Liver (tissue), 3 donors: Measurements from ENCODE around the gene LMTK2.

Source experiments
- CTCF ChIP-seq: fragments of 150-350 bp; IDR thresholded peaks from 2 replicates; pipeline ENCODE4 v1.5.1; 2017; ENCODE audit warnings: improper control_type of control experiment, low read depth, low read length; ENCODE audit not compliant: missing input control
- EGR1 ChIP-seq, 2 donors: IDR thresholded peaks; 2 replicates each; pipeline ENCODE4 v1.6.1; 2016 to 2018; ENCODE audit warnings: antibody characterized with exemption in 2 of 2, low read depth in 2 of 2
- FOXA1 ChIP-seq: IDR thresholded peaks from 2 replicates; pipeline ENCODE4 v1.6.1; 2016; ENCODE audit warnings: antibody characterized with exemption
- GABPA ChIP-seq, 2 donors: IDR thresholded peaks in 1 of 2; conservative IDR thresholded peaks in 1 of 2; 2 replicates each; pipeline ENCODE4 v1.6.1; 2016; ENCODE audit warnings: antibody characterized with exemption in 2 of 2, mild to moderate bottlenecking in 1 of 2, moderate library complexity in 1 of 2
- HNF4G ChIP-seq: IDR thresholded peaks from 2 replicates; pipeline ENCODE4 v1.6.1; 2016; ENCODE audit warnings: antibody characterized with exemption
- JUND ChIP-seq, 2 donors: IDR thresholded peaks; 2 replicates each; pipeline ENCODE4 v1.6.1; 2016; ENCODE audit warnings: antibody characterized with exemption in 2 of 2
- MAX ChIP-seq: IDR thresholded peaks from 2 replicates; pipeline ENCODE4 v1.6.1; 2016; ENCODE audit warnings: antibody characterized with exemption
- RAD21 ChIP-seq, 2 donors: IDR thresholded peaks; 2 replicates each; pipeline ENCODE4 v1.6.1; 2016; ENCODE audit warnings: antibody characterized with exemption in 2 of 2, mild to moderate bottlenecking in 2 of 2
- REST ChIP-seq: IDR thresholded peaks from 2 replicates; pipeline ENCODE4 v1.6.1; 2016; ENCODE audit warnings: antibody characterized with exemption, mild to moderate bottlenecking
- TAF1 ChIP-seq: conservative IDR thresholded peaks from 2 replicates; pipeline ENCODE4 v1.6.1; 2016; ENCODE audit warnings: antibody characterized with exemption, mild to moderate bottlenecking
- ZBTB33 ChIP-seq: IDR thresholded peaks from 2 replicates; pipeline ENCODE4 v1.6.1; 2016; ENCODE audit warnings: antibody characterized with exemption
- donor health status: healthy.
- donor health status: healthy.

GRCh38 chr7:98203261-98203963 lies 96.8 kb downstream of the LMTK2 start:
- TF ChIP-seq ZBTB33 (no peak), MAX (no peak), CTCF (no peak), EGR1 (IDR thresholded peaks at IDR 0.05; ENCODE audit: low read depth in 2 of 2) (no peak), RAD21 (IDR thresholded peaks at IDR 0.05) (no peak), REST (no peak), TAF1 (no peak), GABPA (IDR thresholded peaks at IDR 0.05 in 1 of 2, conservative IDR thresholded peaks at IDR 0.05 in 1 of 2) (no peak), FOXA1 (no peak), JUND (IDR thresholded peaks at IDR 0.05) (no peak), HNF4G (no peak)
